ENCODE data around the gene TAL2. TPM values are rescaled to one million over a fixed set of nuclear protein-coding genes. Genes with fewer than 3 reads are reported as not detected.
A peak's percentile ranks its signal among the peaks of the same experiment; 100 is the strongest.

TAL2 gene
- total and polyA plus RNA-seq, 9 of the 15 experiments (the other 6 are each of a cell fraction or from before 2014, with no cell fraction given) = 0.21 to 3.7 (median 1.1) TPM; not detected in 1

DNA sequence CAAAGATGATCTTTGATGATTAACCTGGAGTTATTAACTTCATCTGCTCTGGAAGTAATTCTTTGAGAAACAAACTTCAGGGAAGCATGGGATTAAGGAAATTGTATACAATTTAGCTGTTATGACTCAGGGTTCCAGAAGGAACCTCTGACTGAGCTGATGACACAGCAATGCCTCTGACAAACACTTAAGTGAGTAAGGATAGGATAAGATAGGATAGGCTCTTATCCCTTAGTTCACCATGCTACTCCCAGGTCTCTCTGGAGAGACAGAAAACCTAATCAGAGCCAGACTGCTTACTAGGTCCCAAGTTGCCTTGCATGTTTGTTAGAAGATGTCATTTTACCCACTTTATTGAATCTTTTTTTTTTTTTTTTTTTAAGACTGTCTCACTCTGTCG lies 19.5 kb downstream of the TAL2 start (continued):
- no peak for TF ChIP-seq RB1 (IDR thresholded peaks at IDR 0.05; ENCODE audit: low read depth)
- TF ChIP-seq, protein P1, sequence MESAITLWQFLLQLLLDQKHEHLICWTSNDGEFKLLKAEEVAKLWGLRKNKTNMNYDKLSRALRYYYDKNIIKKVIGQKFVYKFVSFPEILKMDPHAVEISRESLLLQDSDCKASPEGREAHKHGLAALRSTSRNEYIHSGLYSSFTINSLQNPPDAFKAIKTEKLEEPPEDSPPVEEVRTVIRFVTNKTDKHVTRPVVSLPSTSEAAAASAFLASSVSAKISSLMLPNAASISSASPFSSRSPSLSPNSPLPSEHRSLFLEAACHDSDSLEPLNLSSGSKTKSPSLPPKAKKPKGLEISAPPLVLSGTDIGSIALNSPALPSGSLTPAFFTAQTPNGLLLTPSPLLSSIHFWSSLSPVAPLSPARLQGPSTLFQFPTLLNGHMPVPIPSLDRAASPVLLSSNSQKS (CRISPR knock-in tag; IDR thresholded peaks at IDR 0.05) = no peak
- TF ChIP-seq RUNX1 (IDR thresholded peaks at IDR 0.05; ENCODE audit: low read depth) = no peak
- TF ChIP-seq KDM4B (IDR thresholded peaks at IDR 0.05; ENCODE audit: borderline replicate concordance in 2 of 2, low read depth in 1 of 2) = no peak
- no peak for TF ChIP-seq SP1 (CRISPR knock-in tag; IDR thresholded peaks at IDR 0.05)
- no peak for TF ChIP-seq SREBF1 (IDR thresholded peaks at IDR 0.05; ENCODE audit: borderline replicate concordance, low read depth, low read length)
- TF ChIP-seq SIX5 (IDR thresholded peaks at IDR 0.05; ENCODE audit: borderline replicate concordance in 1 of 2, insufficient read depth in 1 of 2, low read depth in 1 of 2, low read length in 2 of 2) = no peak
- no peak for TF ChIP-seq PHTF2 (CRISPR knock-in tag; IDR thresholded peaks at IDR 0.05)
- peak; percentile 95 for TF ChIP-seq FOSL1 (tag; conservative IDR thresholded peaks at IDR 0.05)
- TF ChIP-seq E2F3 (CRISPR knock-in tag; IDR thresholded peaks at IDR 0.05) = no peak
- peak; percentile 41; the same call in 1 of the 2 replicates for TF ChIP-seq EHMT2 (IDR thresholded peaks at IDR 0.05)
- TF ChIP-seq, protein P2, sequence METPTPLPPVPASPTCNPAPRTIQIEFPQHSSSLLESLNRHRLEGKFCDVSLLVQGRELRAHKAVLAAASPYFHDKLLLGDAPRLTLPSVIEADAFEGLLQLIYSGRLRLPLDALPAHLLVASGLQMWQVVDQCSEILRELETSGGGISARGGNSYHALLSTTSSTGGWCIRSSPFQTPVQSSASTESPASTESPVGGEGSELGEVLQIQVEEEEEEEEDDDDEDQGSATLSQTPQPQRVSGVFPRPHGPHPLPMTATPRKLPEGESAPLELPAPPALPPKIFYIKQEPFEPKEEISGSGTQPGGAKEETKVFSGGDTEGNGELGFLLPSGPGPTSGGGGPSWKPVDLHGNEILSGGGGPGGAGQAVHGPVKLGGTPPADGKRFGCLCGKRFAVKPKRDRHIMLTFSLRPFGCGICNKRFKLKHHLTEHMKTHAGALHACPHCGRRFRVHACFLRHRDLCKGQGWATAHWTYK (CRISPR knock-in tag; IDR thresholded peaks at IDR 0.05) = no peak
- no peak for TF ChIP-seq BHLHE40 (IDR thresholded peaks at IDR 0.05; ENCODE audit: low read length)
- TF ChIP-seq ZNF507 (tag; conservative IDR thresholded peaks at IDR 0.05) = no peak
- TF ChIP-seq ZNF551 (CRISPR knock-in tag; IDR thresholded peaks at IDR 0.05) = no peak
- no peak for TF ChIP-seq TSC22D4 (tag; IDR thresholded peaks at IDR 0.05)
- TF ChIP-seq HDGF (IDR thresholded peaks at IDR 0.05) = no peak
- no peak for TF ChIP-seq DNMT1 (IDR thresholded peaks at IDR 0.05)
- TF ChIP-seq, protein P3, sequence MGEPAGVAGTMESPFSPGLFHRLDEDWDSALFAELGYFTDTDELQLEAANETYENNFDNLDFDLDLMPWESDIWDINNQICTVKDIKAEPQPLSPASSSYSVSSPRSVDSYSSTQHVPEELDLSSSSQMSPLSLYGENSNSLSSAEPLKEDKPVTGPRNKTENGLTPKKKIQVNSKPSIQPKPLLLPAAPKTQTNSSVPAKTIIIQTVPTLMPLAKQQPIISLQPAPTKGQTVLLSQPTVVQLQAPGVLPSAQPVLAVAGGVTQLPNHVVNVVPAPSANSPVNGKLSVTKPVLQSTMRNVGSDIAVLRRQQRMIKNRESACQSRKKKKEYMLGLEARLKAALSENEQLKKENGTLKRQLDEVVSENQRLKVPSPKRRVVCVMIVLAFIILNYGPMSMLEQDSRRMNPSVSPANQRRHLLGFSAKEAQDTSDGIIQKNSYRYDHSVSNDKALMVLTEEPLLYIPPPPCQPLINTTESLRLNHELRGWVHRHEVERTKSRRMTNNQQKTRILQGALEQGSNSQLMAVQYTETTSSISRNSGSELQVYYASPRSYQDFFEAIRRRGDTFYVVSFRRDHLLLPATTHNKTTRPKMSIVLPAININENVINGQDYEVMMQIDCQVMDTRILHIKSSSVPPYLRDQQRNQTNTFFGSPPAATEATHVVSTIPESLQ (CRISPR knock-in tag; IDR thresholded peaks at IDR 0.05) = no peak
- no peak for TF ChIP-seq ZNF124 (CRISPR knock-in tag; IDR thresholded peaks at IDR 0.05)
- TF ChIP-seq SMAD4 (CRISPR knock-in tag; conservative IDR thresholded peaks at IDR 0.05) = 0 out of 2 replicates have a peak, but pooled peaks have one; percentile 51
- peak; percentile 89 for TF ChIP-seq JUND (IDR thresholded peaks at IDR 0.05; ENCODE audit: borderline replicate concordance, low read depth, low read length)
- TF ChIP-seq JUND (tag; IDR thresholded peaks at IDR 0.05; ENCODE audit: borderline replicate concordance, low read depth, low read length) = peak; percentile 90; the same call in 2 of the 3 replicates
- no peak for TF ChIP-seq FOXA1 (IDR thresholded peaks at IDR 0.05; ENCODE audit: borderline replicate concordance)
- TF ChIP-seq RBM25 (IDR thresholded peaks at IDR 0.05; ENCODE audit: low read depth, low read length, severe bottlenecking) = no peak
- TF ChIP-seq, protein P4, sequence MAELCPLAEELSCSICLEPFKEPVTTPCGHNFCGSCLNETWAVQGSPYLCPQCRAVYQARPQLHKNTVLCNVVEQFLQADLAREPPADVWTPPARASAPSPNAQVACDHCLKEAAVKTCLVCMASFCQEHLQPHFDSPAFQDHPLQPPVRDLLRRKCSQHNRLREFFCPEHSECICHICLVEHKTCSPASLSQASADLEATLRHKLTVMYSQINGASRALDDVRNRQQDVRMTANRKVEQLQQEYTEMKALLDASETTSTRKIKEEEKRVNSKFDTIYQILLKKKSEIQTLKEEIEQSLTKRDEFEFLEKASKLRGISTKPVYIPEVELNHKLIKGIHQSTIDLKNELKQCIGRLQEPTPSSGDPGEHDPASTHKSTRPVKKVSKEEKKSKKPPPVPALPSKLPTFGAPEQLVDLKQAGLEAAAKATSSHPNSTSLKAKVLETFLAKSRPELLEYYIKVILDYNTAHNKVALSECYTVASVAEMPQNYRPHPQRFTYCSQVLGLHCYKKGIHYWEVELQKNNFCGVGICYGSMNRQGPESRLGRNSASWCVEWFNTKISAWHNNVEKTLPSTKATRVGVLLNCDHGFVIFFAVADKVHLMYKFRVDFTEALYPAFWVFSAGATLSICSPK (IDR thresholded peaks at IDR 0.05; ENCODE audit: borderline replicate concordance) = no peak

All from K562 (cell line).